Neural progenitor cell (in vitro differentiated cells): ENCODE results near the gene CDC26. TPM values are rescaled to one million over a fixed set of nuclear protein-coding genes. Genes with fewer than 3 reads are reported as not detected.
A peak's percentile ranks its signal among the peaks of the same experiment; 100 is the strongest.

ENCODE experiments used
- DNase-seq: peaks from one replicate; pipeline ENCODE4 v3.0.0-alpha.2; 2016; ENCODE audit warnings: low spot score
- H2AFZ ChIP-seq: fragments of 200-600 bp; sonication (generic); replicated peaks from 2 replicates; pipeline ENCODE4 v1.6.1; 2016; ENCODE audit warnings: antibody characterized with exemption
- H3F3A ChIP-seq: fragments of 200-600 bp; sonication (generic); 2 replicates; pipeline ENCODE4 v1.6.1; 2016; ENCODE audit warnings: antibody characterized with exemption, low read depth
- H3K27ac ChIP-seq: fragments of 200-600 bp; sonication (generic); 2 replicates; pipeline ENCODE4 v1.5.1; 2016; ENCODE audit warnings: mild to moderate bottlenecking
- H3K27me3 ChIP-seq: fragments of 200-600 bp; sonication (generic); 2 replicates; pipeline ENCODE4 v1.6.1; 2016; ENCODE audit warnings: mild to moderate bottlenecking, moderate library complexity
- H3K36me3 ChIP-seq: fragments of 200-600 bp; sonication (generic); 2 replicates; pipeline ENCODE4 v1.5.1; 2016
- H3K4me1 ChIP-seq: fragments of 200-600 bp; sonication (generic); 2 replicates; pipeline ENCODE4 v1.6.1; 2016; ENCODE audit warnings: mixed run types
- H3K4me2 ChIP-seq: fragments of 200-600 bp; sonication (generic); 2 replicates; pipeline ENCODE4 v1.6.1; 2016
- H3K4me3 ChIP-seq: fragments of 200-600 bp; sonication (generic); 2 replicates; pipeline ENCODE4 v1.5.1; 2016
- H3K79me2 ChIP-seq: fragments of 200-600 bp; sonication (generic); 2 replicates; pipeline ENCODE4 v1.6.1; 2016; ENCODE audit warnings: low read depth
- H3K9ac ChIP-seq: fragments of 200-600 bp; sonication (generic); 2 replicates; pipeline ENCODE4 v1.6.1; 2016
- H3K9me3 ChIP-seq: fragments of 200-600 bp; sonication (generic); 2 replicates; pipeline ENCODE4 v1.5.1; 2016; ENCODE audit warnings: low read depth
- H4K20me1 ChIP-seq: fragments of 200-600 bp; sonication (generic); 2 replicates; pipeline ENCODE4 v1.6.1; 2016; ENCODE audit warnings: low read depth
- H3K27ac Mint-ChIP-seq: 3 replicates; pipeline ENCODE4 v1.8.0; 2021; ENCODE audit warnings: mixed read lengths
- H3K27me3 Mint-ChIP-seq: 2 replicates; pipeline ENCODE4 v1.8.0; 2022; ENCODE audit warnings: low read depth, mild to moderate bottlenecking, inconsistent platforms, moderate library complexity, mixed read lengths; ENCODE audit not compliant: insufficient read depth
- H3K36me3 Mint-ChIP-seq: 3 replicates; pipeline ENCODE4 v1.8.0; 2021; ENCODE audit warnings: mixed read lengths
- H3K4me1 Mint-ChIP-seq: 3 replicates; pipeline ENCODE4 v1.8.0; 2021; ENCODE audit warnings: mixed read lengths
- H3K4me3 Mint-ChIP-seq: 3 replicates; pipeline ENCODE4 v1.8.0; 2021; ENCODE audit warnings: mild to moderate bottlenecking, moderate library complexity, mixed read lengths
- H3K9me3 Mint-ChIP-seq: 3 replicates; pipeline ENCODE4 v1.8.0; 2020; ENCODE audit warnings: mixed read lengths
- CTCF ChIP-seq: fragments of 200-600 bp; sonication (generic); IDR thresholded peaks from 2 replicates; pipeline ENCODE4 v1.5.1; 2017; ENCODE audit warnings: antibody characterized with exemption, mild to moderate bottlenecking
- EZH2 ChIP-seq: fragments of 200-600 bp; sonication (generic); IDR thresholded peaks from 2 replicates; pipeline ENCODE4 v1.6.1; 2017; ENCODE audit warnings: antibody characterized with exemption, mild to moderate bottlenecking, moderate library complexity
- EZH2phosphoT487 ChIP-seq: fragments of 200-600 bp; sonication (generic); IDR thresholded peaks from 2 replicates; pipeline ENCODE4 v1.6.1; 2017; ENCODE audit warnings: antibody characterized with exemption
- total RNA-seq: library from RNA; depleted of rRNA; stranded (reverse); fragments of >200 nt; gene quantifications from 2 replicates; pipeline ENCODE4 v1.2.3, GENCODE V29; 2015; ENCODE audit warnings: low replicate concordance

CDC26 gene
- total RNA-seq, 1 donor from 2014 or later: 94.4 TPM

DNA sequence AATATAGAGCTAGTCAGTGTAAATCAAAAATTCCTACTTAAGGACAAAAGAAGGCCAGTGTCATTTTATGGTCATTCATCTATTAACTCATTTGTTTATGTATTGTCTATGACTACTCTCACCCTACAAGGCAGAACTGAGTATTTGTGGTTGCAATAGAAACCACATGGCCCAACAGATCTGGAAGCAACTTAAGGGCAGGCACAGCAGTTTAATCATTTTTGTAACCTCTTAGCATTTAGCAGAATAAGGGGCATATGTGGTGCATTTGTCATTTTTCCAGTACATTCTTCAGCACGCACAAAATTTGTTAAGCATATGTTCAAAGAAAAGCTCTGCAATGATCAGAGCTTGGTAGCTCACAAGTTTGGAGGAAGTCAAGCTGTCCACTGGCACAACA is 55.4 kb downstream of the CDC26 start:
- peaks cover 64% of the 10 kb centered on the region for H3K79me2 ChIP-seq
- H3K36me3 Mint-ChIP-seq: peaks cover 1% of the 10 kb centered on the region
- H3K27me3 Mint-ChIP-seq: peaks cover 2% of the 10 kb centered on the region
- H3K27me3 ChIP-seq: no peaks in the 10 kb centered on the region
- H3K27ac ChIP-seq: no peak overlapping the region
- H3K4me3 ChIP-seq: peak overlapping the region; percentile 82
- H3K36me3 ChIP-seq: no peaks in the 10 kb centered on the region
- DNase-seq: no peak
- no peak overlapping the region for H3K9ac ChIP-seq
- H3K9me3 Mint-ChIP-seq: no peaks in the 10 kb centered on the region
- H3K4me1 Mint-ChIP-seq: peaks cover 24% of the 10 kb centered on the region
- H3K4me2 ChIP-seq: peak overlapping the region; percentile 93
- TF ChIP-seq EZH2phosphoT487: no peak
- no peak for TF ChIP-seq EZH2
- TF ChIP-seq CTCF: no peak
- peaks cover 16% of the 10 kb centered on the region for H4K20me1 ChIP-seq
- no peak overlapping the region for H2AFZ ChIP-seq
- H3K9me3 ChIP-seq: no peaks in the 10 kb centered on the region
- peaks cover 16% of the 10 kb centered on the region for H3K4me1 ChIP-seq
- H3K27ac Mint-ChIP-seq: no peak overlapping the region
- no peaks in the 10 kb centered on the region for H3F3A ChIP-seq
- H3K4me3 Mint-ChIP-seq: peak overlapping the region; percentile 97

GRCh38 chr9:113219186-113219936 is 56.0 kb downstream of the CDC26 start:
- Mint-ChIP-seq H3K9me3 (no peaks in the 10 kb centered on the region), H3K4me3 (peak overlapping the region; percentile 97), H3K36me3 (no peaks in the 10 kb centered on the region), H3K27ac (no peak overlapping the region), H3K4me1 (peaks cover 24% of the 10 kb centered on the region), H3K27me3 (peaks cover 2% of the 10 kb centered on the region)
- no peaks in the 10 kb centered on the region for H3K36me3 ChIP-seq
- H2AFZ ChIP-seq: no peak overlapping the region
- peak overlapping the region; percentile 93 for H3K4me2 ChIP-seq
- peaks cover 16% of the 10 kb centered on the region for H3K4me1 ChIP-seq
- peaks cover 68% of the 10 kb centered on the region for H3K79me2 ChIP-seq
- no peak overlapping the region for H3K27ac ChIP-seq
- H3K9me3 ChIP-seq: no peaks in the 10 kb centered on the region
- no peak for DNase-seq
- no peaks in the 10 kb centered on the region for H3F3A ChIP-seq
- H4K20me1 ChIP-seq: peaks cover 14% of the 10 kb centered on the region
- no peaks in the 10 kb centered on the region for H3K27me3 ChIP-seq
- peak overlapping the region; percentile 82 for H3K4me3 ChIP-seq
- TF ChIP-seq CTCF: no peak
- TF ChIP-seq EZH2: no peak
- H3K9ac ChIP-seq: no peak overlapping the region

Other genes with a start within 250 kb of the CDC26 start
- 13.3 and 14.1 TPM in 2 replicates for gene ZFP37, start 218.8 kb downstream of the CDC26 start, total RNA-seq
- gene SLC31A2, start 124.6 kb downstream of the CDC26 start, total RNA-seq: 0.34 and 1.7 TPM in 2 replicates
- gene FKBP15, start 54.3 kb downstream of the CDC26 start, total RNA-seq: 18.6 and 25.5 TPM in 2 replicates
- 22.1 and 26.0 TPM in 2 replicates for gene SLC31A1, start 54.0 kb downstream of the CDC26 start, total RNA-seq
- 28.2 and 34.0 TPM in 2 replicates for gene PRPF4, start 86 bp upstream of the CDC26 start, total RNA-seq
- gene RNF183, start 27.8 kb upstream of the CDC26 start, total RNA-seq: 0.09 and 0.28 TPM in 2 replicates
- 2.5 and 3.2 TPM in 2 replicates for gene WDR31, start 64.7 kb upstream of the CDC26 start, total RNA-seq
- gene BSPRY, start 74.0 kb upstream of the CDC26 start, total RNA-seq: 0.25 and 0.58 TPM in 2 replicates
- 9.8 and 18.0 TPM in 2 replicates for gene HDHD3, start 101.4 kb upstream of the CDC26 start, total RNA-seq
- 17.4 and 20.8 TPM in 2 replicates for gene ALAD, start 125.7 kb upstream of the CDC26 start, total RNA-seq
- 48.2 and 57.8 TPM in 2 replicates for gene POLE3, start 135.1 kb upstream of the CDC26 start, total RNA-seq
- 0.50 and 1.3 TPM in 2 replicates for gene C9orf43, start 135.2 kb upstream of the CDC26 start, total RNA-seq
- 30.3 and 39.9 TPM in 2 replicates for gene RGS3, start 188.2 kb upstream of the CDC26 start, total RNA-seq